HCT116 (cell line): ENCODE measurements around the gene UNC50. TPM values are rescaled to one million over a fixed set of nuclear protein-coding genes. Genes with fewer than 3 reads are reported as not detected.

Source experiments
- ATAC-seq: fragments of 200-7000 bp; cut with Tn5 transposase; 2 replicates; pipeline ENCODE4 v1.9.1; 2020; ENCODE audit warnings: mild to moderate bottlenecking, moderate library complexity
- BruUV-seq: library from RNA; stranded (reverse); fragments of 400-500 nt; replicated peaks from 2 replicates; lab custom pipeline; 2021; lab: Mats Ljungman, UMichigan
- CTCF ChIA-PET: fragments of 300-600 bp; sonication (Branson Sonifier 250); formaldehyde crosslinking; loops from one replicate; lab custom pipeline; 2021; ENCODE audit warnings: antibody characterized with exemption; lab: Charles Lee
- POLR2A ChIA-PET: fragments of 300-600, 350-600 bp; sonication (Branson Sonifier 250); formaldehyde crosslinking; loops from one replicate; lab custom pipeline; 2021; ENCODE audit warnings: antibody characterized with exemption; lab: Charles Lee
- RAD21 ChIA-PET, 2 experiments: fragments of 300-600 bp; sonication (Branson Sonifier 250); formaldehyde crosslinking; loops; one replicate each; lab custom pipeline; 2023; ENCODE audit warnings: low total read pairs in 2 of 2; ENCODE audit not compliant: uncharacterized antibody in 2 of 2, unreplicated experiment in 2 of 2, low non-redundant PET in 1 of 2; lab: Charles Lee
- DNase-seq: peaks from one replicate; pipeline ENCODE4 v3.0.0-alpha.2; 2010; ENCODE audit warnings: low read depth, low spot score
- H2AFZ ChIP-seq: fragments of 200-600 bp; shearing (Covaris generic), sonication (generic); 2 replicates; pipeline ENCODE4 v1.6.1; 2017; ENCODE audit warnings: low read depth, mixed run types, mixed read lengths, antibody characterized with exemption, low read length; ENCODE audit not compliant: poor library complexity, severe bottlenecking
- H3K27ac ChIP-seq: 2 replicates; pipeline ENCODE4 v1.5.1; 2012; ENCODE audit warnings: low read depth, low read length
- H3K27me3 ChIP-seq: fragments of 200-600 bp; sonication (generic); 2 replicates; pipeline ENCODE4 v1.6.1; 2016; ENCODE audit warnings: mixed run types, low read length, mixed read lengths; ENCODE audit not compliant: insufficient read depth
- H3K36me3 ChIP-seq, 2 experiments: fragments of 200-500 bp in 1 of 2; fragments of 200-600 bp in 1 of 2; sonication (Bioruptor generic) in 1 of 2; sonication (generic) in 1 of 2; 2 replicates each; pipeline versions ENCODE4 v1.5.1 to v1.6.1; 2014 to 2016; ENCODE audit warnings: low read length in 2 of 2, inconsistent platforms in 1 of 2, mixed read lengths in 1 of 2, mixed run types in 1 of 2; ENCODE audit not compliant: insufficient read depth in 2 of 2, control insufficient read depth in 1 of 2
- H3K4me1 ChIP-seq, 2 experiments: fragments of 200-600 bp in 1 of 2; sonication (generic) in 1 of 2; 2 replicates each; pipeline versions ENCODE4 v1.5.1 to v1.6.1; 2012 to 2017; ENCODE audit warnings: low read length in 2 of 2, inconsistent platforms in 1 of 2, mild to moderate bottlenecking in 1 of 2, mixed read lengths in 1 of 2, mixed run types in 1 of 2, moderate library complexity in 1 of 2; ENCODE audit not compliant: insufficient read depth in 2 of 2, control insufficient read depth in 1 of 2
- H3K4me2 ChIP-seq: fragments of 200-600 bp; sonication (generic); 2 replicates; pipeline ENCODE4 v1.6.1; 2017; ENCODE audit warnings: mixed run types, low read length, mixed read lengths
- H3K4me3 ChIP-seq, 2 experiments: fragments of 200-600 bp in 1 of 2; sonication (generic) in 1 of 2; replicated peaks in 1 of 2; 2 replicates each; pipeline ENCODE4 v1.5.1; 2011 to 2016; ENCODE audit warnings: low read length in 2 of 2, control low read depth in 1 of 2, low read depth in 1 of 2, mild to moderate bottlenecking in 1 of 2, mixed read lengths in 1 of 2, mixed run types in 1 of 2
- H3K79me2 ChIP-seq: fragments of 200-600 bp; sonication (generic); 2 replicates; pipeline ENCODE4 v1.6.1; 2017; ENCODE audit warnings: mild to moderate bottlenecking, mixed run types, low read length, moderate library complexity, mixed read lengths; ENCODE audit not compliant: insufficient read depth
- H3K9ac ChIP-seq: fragments of 200-600 bp; sonication (generic); 2 replicates; pipeline ENCODE4 v1.6.1; 2016; ENCODE audit warnings: low read length, mixed read lengths
- H3K9me2 ChIP-seq: fragments of 200-600 bp; sonication (generic), shearing (Covaris generic); 2 replicates; pipeline ENCODE4 v1.6.1; 2017; ENCODE audit warnings: mixed run types, mild to moderate bottlenecking, moderate library complexity; ENCODE audit not compliant: insufficient read depth
- H3K9me3 ChIP-seq, 2 experiments: fragments of 200-500 bp in 1 of 2; fragments of 200-600 bp in 1 of 2; sonication (Bioruptor generic) in 1 of 2; sonication (generic) in 1 of 2; 2 replicates each; pipeline ENCODE4 v1.6.1; 2014 to 2017; ENCODE audit warnings: low read length in 2 of 2, mixed read lengths in 2 of 2, inconsistent platforms in 1 of 2, low read depth in 1 of 2, mild to moderate bottlenecking in 1 of 2, mixed run types in 1 of 2, moderate library complexity in 1 of 2; ENCODE audit not compliant: control insufficient read depth in 1 of 2, insufficient read depth in 1 of 2
- H4K20me1 ChIP-seq: fragments of 200-600 bp; sonication (generic), shearing (Covaris generic); 2 replicates; pipeline ENCODE4 v1.6.1; 2017; ENCODE audit warnings: mixed run types, mild to moderate bottlenecking, moderate library complexity; ENCODE audit not compliant: insufficient read depth
- JUND ChIP-seq: IDR thresholded peaks from 2 replicates; pipeline ENCODE4 v1.6.1; 2012
- POLR2A ChIP-seq: IDR thresholded peaks from 2 replicates; pipeline ENCODE4 v1.7.0; 2011; ENCODE audit warnings: borderline replicate concordance; ENCODE audit not compliant: insufficient read depth, insufficient read length; ENCODE audit errors: extremely low read depth
- SIN3A ChIP-seq: IDR thresholded peaks from 2 replicates; pipeline ENCODE4 v1.6.1; 2012; ENCODE audit warnings: low read depth
- intact Hi-C: fragments of 100-400 bp; cut with micrococcal nuclease; formaldehyde crosslinking; loops from 2 replicates; pipeline ENCODE4 v1.10.0; 2022
- total RNA-seq: library from RNA; stranded (reverse); gene quantifications from one replicate; pipeline ENCODE4 v1.2.1, GENCODE V29; 2021; ENCODE audit not compliant: unreplicated experiment
- TF ChIP-seq, protein P1 (sequence below), 3 experiments: fragments of 200-600 bp in 1 of 3; sonication (generic) in 1 of 3; IDR thresholded peaks in 2 of 3; conservative IDR thresholded peaks in 1 of 3; 2 replicates each; pipeline ENCODE4 v1.5.1; 2012 to 2017; ENCODE audit warnings: low read depth in 2 of 3, low read length in 2 of 3, antibody characterized with exemption in 1 of 3, borderline replicate concordance in 1 of 3, control low read depth in 1 of 3, mild to moderate bottlenecking in 1 of 3, mixed read lengths in 1 of 3, mixed run types in 1 of 3, moderate library complexity in 1 of 3; ENCODE audit not compliant: insufficient read depth in 1 of 3
- TF ChIP-seq, protein P2 (sequence below): IDR thresholded peaks from 2 replicates; pipeline ENCODE4 v1.6.1; 2012; ENCODE audit warnings: low read depth

Gene UNC50
- total RNA-seq, 1 experiment from 2014 or later = 33.0 TPM

DNA sequence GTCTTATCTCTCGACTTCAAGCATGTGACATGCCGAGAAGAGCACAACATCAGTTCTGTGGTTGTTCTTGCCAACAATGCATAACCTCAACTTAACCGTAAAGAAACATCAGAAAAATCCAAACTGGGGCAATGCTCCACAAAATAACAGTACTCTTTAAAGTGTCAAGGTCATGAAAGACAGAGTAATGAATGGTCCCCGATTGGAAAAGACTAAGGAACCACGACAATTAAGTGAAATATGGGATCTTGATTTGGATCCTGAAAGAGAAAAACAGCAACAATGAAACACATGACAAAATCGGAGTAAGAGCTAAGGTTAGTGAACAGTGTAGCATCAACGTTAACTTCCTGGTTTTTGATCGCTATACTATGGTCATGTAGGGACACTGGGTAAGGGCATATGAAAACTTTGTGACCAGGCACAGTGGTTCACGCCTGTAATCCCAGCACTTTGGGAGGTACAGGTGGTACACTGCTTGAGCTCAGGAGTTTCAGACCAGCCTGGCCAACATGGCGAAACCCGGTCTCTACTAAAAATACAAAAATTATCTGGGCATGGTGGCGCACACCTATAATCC, 55.2 kb downstream of the UNC50 start:
- no peaks in the 10 kb centered on the region for H4K20me1 ChIP-seq
- RAD21 ChIA-PET = no interaction called here
- no peaks in the 10 kb centered on the region for H3K9me3 ChIP-seq
- no peak overlapping the region for H3K27ac ChIP-seq
- H3K9ac ChIP-seq = no peak overlapping the region
- POLR2A ChIA-PET = no interaction called here
- no peak for TF ChIP-seq JUND
- TF ChIP-seq SIN3A = no peak
- TF ChIP-seq, protein P1, sequence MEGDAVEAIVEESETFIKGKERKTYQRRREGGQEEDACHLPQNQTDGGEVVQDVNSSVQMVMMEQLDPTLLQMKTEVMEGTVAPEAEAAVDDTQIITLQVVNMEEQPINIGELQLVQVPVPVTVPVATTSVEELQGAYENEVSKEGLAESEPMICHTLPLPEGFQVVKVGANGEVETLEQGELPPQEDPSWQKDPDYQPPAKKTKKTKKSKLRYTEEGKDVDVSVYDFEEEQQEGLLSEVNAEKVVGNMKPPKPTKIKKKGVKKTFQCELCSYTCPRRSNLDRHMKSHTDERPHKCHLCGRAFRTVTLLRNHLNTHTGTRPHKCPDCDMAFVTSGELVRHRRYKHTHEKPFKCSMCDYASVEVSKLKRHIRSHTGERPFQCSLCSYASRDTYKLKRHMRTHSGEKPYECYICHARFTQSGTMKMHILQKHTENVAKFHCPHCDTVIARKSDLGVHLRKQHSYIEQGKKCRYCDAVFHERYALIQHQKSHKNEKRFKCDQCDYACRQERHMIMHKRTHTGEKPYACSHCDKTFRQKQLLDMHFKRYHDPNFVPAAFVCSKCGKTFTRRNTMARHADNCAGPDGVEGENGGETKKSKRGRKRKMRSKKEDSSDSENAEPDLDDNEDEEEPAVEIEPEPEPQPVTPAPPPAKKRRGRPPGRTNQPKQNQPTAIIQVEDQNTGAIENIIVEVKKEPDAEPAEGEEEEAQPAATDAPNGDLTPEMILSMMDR (IDR thresholded peaks at IDR 0.05 in 2 of 3, conservative IDR thresholded peaks at IDR 0.05 in 1 of 3; ENCODE audit: borderline replicate concordance in 1 of 3, insufficient read depth in 1 of 3, low read depth in 2 of 3, low read length in 2 of 3) = no peak
- TF ChIP-seq POLR2A = no peak
- TF ChIP-seq, protein P2, sequence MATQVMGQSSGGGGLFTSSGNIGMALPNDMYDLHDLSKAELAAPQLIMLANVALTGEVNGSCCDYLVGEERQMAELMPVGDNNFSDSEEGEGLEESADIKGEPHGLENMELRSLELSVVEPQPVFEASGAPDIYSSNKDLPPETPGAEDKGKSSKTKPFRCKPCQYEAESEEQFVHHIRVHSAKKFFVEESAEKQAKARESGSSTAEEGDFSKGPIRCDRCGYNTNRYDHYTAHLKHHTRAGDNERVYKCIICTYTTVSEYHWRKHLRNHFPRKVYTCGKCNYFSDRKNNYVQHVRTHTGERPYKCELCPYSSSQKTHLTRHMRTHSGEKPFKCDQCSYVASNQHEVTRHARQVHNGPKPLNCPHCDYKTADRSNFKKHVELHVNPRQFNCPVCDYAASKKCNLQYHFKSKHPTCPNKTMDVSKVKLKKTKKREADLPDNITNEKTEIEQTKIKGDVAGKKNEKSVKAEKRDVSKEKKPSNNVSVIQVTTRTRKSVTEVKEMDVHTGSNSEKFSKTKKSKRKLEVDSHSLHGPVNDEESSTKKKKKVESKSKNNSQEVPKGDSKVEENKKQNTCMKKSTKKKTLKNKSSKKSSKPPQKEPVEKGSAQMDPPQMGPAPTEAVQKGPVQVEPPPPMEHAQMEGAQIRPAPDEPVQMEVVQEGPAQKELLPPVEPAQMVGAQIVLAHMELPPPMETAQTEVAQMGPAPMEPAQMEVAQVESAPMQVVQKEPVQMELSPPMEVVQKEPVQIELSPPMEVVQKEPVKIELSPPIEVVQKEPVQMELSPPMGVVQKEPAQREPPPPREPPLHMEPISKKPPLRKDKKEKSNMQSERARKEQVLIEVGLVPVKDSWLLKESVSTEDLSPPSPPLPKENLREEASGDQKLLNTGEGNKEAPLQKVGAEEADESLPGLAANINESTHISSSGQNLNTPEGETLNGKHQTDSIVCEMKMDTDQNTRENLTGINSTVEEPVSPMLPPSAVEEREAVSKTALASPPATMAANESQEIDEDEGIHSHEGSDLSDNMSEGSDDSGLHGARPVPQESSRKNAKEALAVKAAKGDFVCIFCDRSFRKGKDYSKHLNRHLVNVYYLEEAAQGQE = no peak
- no peaks in the 10 kb centered on the region for H3K79me2 ChIP-seq
- no peaks in the 10 kb centered on the region for H3K27me3 ChIP-seq
- no peaks in the 10 kb centered on the region for H3K9me2 ChIP-seq
- peaks cover 0 to 5% of the 10 kb centered on the region in 2 experiments; a peak in 2 of 4 replicates for H3K4me1 ChIP-seq
- H3K4me3 ChIP-seq = no peak overlapping the region
- BruUV-seq = no TSS peak
- no peak overlapping the region for H3K4me2 ChIP-seq
- DNase-seq = no peak
- H3K36me3 ChIP-seq = no peaks in the 10 kb centered on the region
- CTCF ChIA-PET = no interaction called here
- intact Hi-C loops = no loop called here
- ATAC-seq = no peak
- no peak overlapping the region for H2AFZ ChIP-seq
